HepG2 (cell line): ENCODE data around the gene C3orf22. TPM values are rescaled to one million over a fixed set of nuclear protein-coding genes. Genes with fewer than 3 reads are reported as not detected.

Experiments used
- ATM ChIP-seq: fragments of 450-650 bp; IDR thresholded peaks from 2 replicates; pipeline ENCODE4 v1.7.1; 2017; ENCODE audit warnings: mild to moderate bottlenecking, borderline replicate concordance
- CERS6 ChIP-seq: sonication (generic); formaldehyde crosslinking; IDR thresholded peaks from 2 replicates; pipeline ENCODE4 v1.5.0; 2020; ENCODE audit warnings: missing genetic modification reagents
- CSRNP1 ChIP-seq: sonication (generic); formaldehyde crosslinking; IDR thresholded peaks from 2 replicates; pipeline ENCODE4 v1.8.1; 2023; ENCODE audit warnings: mild to moderate bottlenecking, missing genetic modification reagents
- ELK4 ChIP-seq: sonication (generic); formaldehyde crosslinking; IDR thresholded peaks from 2 replicates; pipeline ENCODE4 v1.9.0; 2021; ENCODE audit warnings: missing genetic modification reagents, borderline replicate concordance
- MTF2 ChIP-seq: sonication (generic); formaldehyde crosslinking; IDR thresholded peaks from 2 replicates; pipeline ENCODE4 v1.5.0; 2020; ENCODE audit warnings: missing genetic modification reagents, borderline replicate concordance
- NPAS2 ChIP-seq: sonication (generic); formaldehyde crosslinking; IDR thresholded peaks from 2 replicates; pipeline ENCODE4 v1.8.0; 2022; ENCODE audit warnings: mild to moderate bottlenecking, missing genetic modification reagents, borderline replicate concordance
- NR1H2 ChIP-seq: sonication (generic); formaldehyde crosslinking; IDR thresholded peaks from 2 replicates; pipeline ENCODE4 v1.8.1; 2022; ENCODE audit warnings: low read depth, missing genetic modification reagents, borderline replicate concordance
- PBX3 ChIP-seq: sonication (generic); formaldehyde crosslinking; IDR thresholded peaks from 2 replicates; pipeline ENCODE4 v1.8.1; 2023; ENCODE audit warnings: missing genetic modification reagents, inconsistent platforms, borderline replicate concordance
- RARA ChIP-seq: IDR thresholded peaks from 2 replicates; pipeline ENCODE4 v1.6.1; 2016; ENCODE audit warnings: missing genetic modification reagents, missing compliant biosample characterization
- SP4 ChIP-seq: sonication (generic); formaldehyde crosslinking; IDR thresholded peaks from 2 replicates; pipeline ENCODE4 v1.8.1; 2023; ENCODE audit warnings: mild to moderate bottlenecking, missing genetic modification reagents
- SYNCRIP ChIP-seq: fragments of 200-400 bp; formaldehyde crosslinking; IDR thresholded peaks from 2 replicates; pipeline ENCODE4 v1.6.1; 2018; ENCODE audit warnings: mild to moderate bottlenecking, low read depth, low read length; ENCODE audit not compliant: insufficient read depth
- ZEB1 ChIP-seq: IDR thresholded peaks from 2 replicates; pipeline ENCODE4 v1.6.1; 2012; ENCODE audit warnings: mild to moderate bottlenecking, low read depth, inconsistent platforms; ENCODE audit not compliant: insufficient replicate concordance
- ZFAT ChIP-seq: sonication (generic); formaldehyde crosslinking; conservative IDR thresholded peaks from 2 replicates; pipeline ENCODE4 v1.8.1; 2023; ENCODE audit warnings: missing genetic modification reagents, inconsistent platforms
- ZFP91 ChIP-seq: sonication (generic); formaldehyde crosslinking; IDR thresholded peaks from 2 replicates; pipeline ENCODE4 v1.9.0; 2022; ENCODE audit warnings: missing genetic modification reagents, mild to moderate bottlenecking, borderline replicate concordance
- ZNF552 ChIP-seq: sonication (generic); formaldehyde crosslinking; IDR thresholded peaks from 2 replicates; pipeline ENCODE4 v1.9.0; 2022; ENCODE audit warnings: missing genetic modification reagents, mild to moderate bottlenecking, borderline replicate concordance
- ZNF574 ChIP-seq: sonication (generic); formaldehyde crosslinking; IDR thresholded peaks from 2 replicates; pipeline ENCODE4 v1.4.0; 2020; ENCODE audit warnings: missing genetic modification reagents
- ZNF644 ChIP-seq: IDR thresholded peaks from 2 replicates; pipeline ENCODE4 v1.6.1; 2016; ENCODE audit warnings: low read depth
- ZNF713 ChIP-seq: sonication (generic); formaldehyde crosslinking; IDR thresholded peaks from 2 replicates; pipeline ENCODE4 v1.4.0; 2020; ENCODE audit warnings: mild to moderate bottlenecking, missing genetic modification reagents
- ZNF841 ChIP-seq: sonication (generic); formaldehyde crosslinking; IDR thresholded peaks from 2 replicates; pipeline ENCODE4 v1.8.1; 2023; ENCODE audit warnings: missing genetic modification reagents, borderline replicate concordance
- polyA plus RNA-seq, 8 experiments: library from polyadenylated mRNA; depleted of rRNA in 3 of 8; stranded (reverse) in 7 of 8; unstranded in 1 of 8; fragments of >200 nt; fragmentation: Illumina TruSeq in 4 of 8; extraction: Trizol in 4 of 8; gene quantifications; 2 replicates each; pipeline versions ENCODE4 v1.2.1 to v1.2.3, GENCODE V29; 2011 to 2016; ENCODE audit warnings: low read depth in 4 of 8, missing spikeins in 1 of 8, mixed read lengths in 1 of 8; ENCODE audit not compliant: insufficient read depth in 1 of 8
- total RNA-seq, 5 experiments: library from RNA; depleted of rRNA; stranded (reverse); fragments of >200 nt; fragmentation: Illumina TruSeq; extraction: Trizol; gene quantifications; 2 replicates each; pipeline ENCODE4 v1.2.3, GENCODE V29; 2016; ENCODE audit warnings: low read depth in 1 of 5

C3orf22 gene
- total and polyA plus RNA-seq, 2 of the 13 experiments (the other 11 are each of a cell fraction or from before 2014, with no cell fraction given): not detected

- TF ChIP-seq PBX3 (CRISPR knock-in tag): no peak
- TF ChIP-seq CERS6 (CRISPR knock-in tag): no peak
- peak; percentile 60 for TF ChIP-seq RARA (CRISPR knock-in tag)
- no peak for TF ChIP-seq CSRNP1 (CRISPR knock-in tag)
- TF ChIP-seq SYNCRIP: no peak
- TF ChIP-seq ZNF644 (CRISPR knock-in tag): peak; percentile 48
- peak; percentile 73 for TF ChIP-seq ZNF574 (CRISPR knock-in tag)
- TF ChIP-seq NPAS2 (CRISPR knock-in tag): no peak
- 0 out of 2 replicates have a peak, but pooled peaks have one; percentile 77 for TF ChIP-seq ZNF713
- no peak for TF ChIP-seq ZEB1
- no peak for TF ChIP-seq NR1H2 (CRISPR knock-in tag)
- peak; percentile 60; the same call in 1 of the 2 replicates for TF ChIP-seq SP4 (CRISPR knock-in tag)
- no peak for TF ChIP-seq ZFAT (CRISPR knock-in tag)
- TF ChIP-seq ATM: no peak
- no peak for TF ChIP-seq ZNF841
- TF ChIP-seq ZFP91 (CRISPR knock-in tag): peak; percentile 90
- 0 out of 2 replicates have a peak, but pooled peaks have one; percentile 41 for TF ChIP-seq MTF2
- no peak for TF ChIP-seq ELK4 (CRISPR knock-in tag)
- TF ChIP-seq ZNF552 (CRISPR knock-in tag): 0 out of 2 replicates have a peak, but pooled peaks have one; percentile 25
Measured at GRCh38 chr3:126528800-126529541, 29.8 kb downstream of the C3orf22 start (continued).
